ENCODE data around the gene CREB3.
A peak's percentile ranks its signal among the peaks of the same experiment; 100 is the strongest.

CREB3 gene

DNA sequence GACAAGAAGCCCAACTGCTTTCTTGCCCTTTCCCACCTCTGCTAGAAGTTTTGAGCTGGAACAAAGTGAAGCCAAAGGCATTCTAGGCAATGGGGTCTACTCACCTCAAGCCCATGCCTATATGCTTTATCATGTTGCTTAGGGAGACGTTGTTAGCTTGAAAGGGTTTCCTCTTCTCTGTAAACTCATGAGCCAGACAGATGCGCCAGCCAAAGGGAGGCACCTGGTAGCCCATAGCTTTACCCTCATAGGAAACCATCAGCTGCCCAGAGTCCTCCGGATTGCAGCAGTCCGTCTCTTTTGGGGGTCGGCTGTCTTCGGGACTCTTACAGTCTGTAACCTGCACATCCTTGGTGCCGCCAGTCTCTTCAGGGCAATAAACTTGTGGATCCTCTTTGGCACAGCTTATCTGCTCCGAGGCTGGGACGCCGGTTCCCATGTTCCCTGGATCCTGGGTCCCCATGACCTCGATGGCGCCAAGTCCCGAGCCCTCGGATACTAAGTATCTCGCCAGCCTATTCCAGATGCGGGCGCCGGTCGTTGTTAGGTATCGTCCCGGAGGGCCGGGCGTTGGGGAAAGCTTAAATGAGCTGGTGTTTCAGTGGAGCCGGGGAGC, 15.9 kb downstream of the CREB3 start:
- DNase-seq (ENCODE audit: low read depth in 4 of 4, low spot score in 1 of 4), result no peak

GRCh38 chr9:35748858-35749514, 16.5 kb downstream of the CREB3 start, which contains the start of the genes GBA2 and RGP1:
Gene GBA2 (minus strand): TSS chr9:35749228. CDS start chr9:35748704, 524 bp downstream.
Gene RGP1 (plus strand): TSS chr9:35749287. CDS start chr9:35749756, 469 bp downstream.
- peak; percentile 40 to 70 (median 48) for DNase-seq (ENCODE audit: low read depth in 4 of 4, low spot score in 1 of 4)

- peak in 1 of 4 experiments; percentile 20 for DNase-seq (ENCODE audit: low read depth in 4 of 4, low spot score in 1 of 4)
These were observed 17.2 kb downstream of the CREB3 start for GRCh38 chr9:35749515-35750255.

DNA sequence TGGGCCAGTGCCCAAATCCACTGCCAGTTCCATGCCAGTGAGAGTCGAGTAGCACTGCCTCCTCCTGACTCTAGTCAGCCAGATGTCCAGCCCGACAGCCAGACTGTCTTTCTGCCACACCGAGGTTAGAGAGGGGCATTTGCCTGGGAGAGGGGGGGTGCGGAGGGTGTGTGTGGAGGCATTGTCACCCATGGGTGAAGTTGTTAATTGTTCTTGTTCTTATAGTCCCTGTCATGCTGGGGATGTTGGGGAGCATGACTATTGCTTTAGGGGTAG, 17.7 kb downstream of the CREB3 start:
- no peak for DNase-seq (ENCODE audit: low read depth in 4 of 4, low spot score in 1 of 4)

- DNase-seq (ENCODE audit: low read depth in 4 of 4, low spot score in 1 of 4), result no peak
These were observed 21.0 kb downstream of the CREB3 start for GRCh38 chr9:35753466-35753865.

GRCh38 chr9:35754264-35754663, 21.8 kb downstream of the CREB3 start, which contains the start of gene MSMP:
Gene MSMP (minus strand): TSS chr9:35754276. CDS start chr9:35754129, 147 bp downstream.
- no peak for DNase-seq (ENCODE audit: low read depth in 4 of 4, low spot score in 1 of 4)

DNA sequence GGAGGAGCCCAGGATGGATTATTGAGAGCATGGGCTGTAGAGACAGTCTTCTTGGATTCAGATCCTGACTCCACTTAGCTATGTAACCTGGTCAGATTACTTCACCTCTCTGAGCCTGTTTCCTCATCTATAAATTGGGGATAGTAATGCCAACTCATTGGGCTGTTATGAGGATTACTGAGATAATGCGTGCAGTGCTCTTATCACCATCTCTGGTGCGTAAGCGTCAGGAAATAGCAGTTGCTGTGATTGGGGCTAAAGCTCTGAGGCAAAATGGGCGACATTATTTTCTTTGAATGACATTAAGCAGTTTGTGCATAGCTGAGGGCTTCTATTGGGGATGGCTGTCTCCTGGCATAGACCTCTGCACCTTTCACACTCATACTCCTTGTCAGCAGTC, 22.6 kb downstream of the CREB3 start:
- DNase-seq (ENCODE audit: low read depth in 4 of 4, low spot score in 1 of 4), result no peak

GRCh38 chr9:35756275-35757225, 24.1 kb downstream of the CREB3 start:
- peak; percentile 53 to 86 (median 68) for DNase-seq (ENCODE audit: low read depth in 4 of 4, low spot score in 1 of 4)

- DNase-seq (ENCODE audit: low read depth in 4 of 4, low spot score in 1 of 4), result no peak
These were observed 24.9 kb downstream of the CREB3 start for GRCh38 chr9:35757226-35757891.

DNA sequence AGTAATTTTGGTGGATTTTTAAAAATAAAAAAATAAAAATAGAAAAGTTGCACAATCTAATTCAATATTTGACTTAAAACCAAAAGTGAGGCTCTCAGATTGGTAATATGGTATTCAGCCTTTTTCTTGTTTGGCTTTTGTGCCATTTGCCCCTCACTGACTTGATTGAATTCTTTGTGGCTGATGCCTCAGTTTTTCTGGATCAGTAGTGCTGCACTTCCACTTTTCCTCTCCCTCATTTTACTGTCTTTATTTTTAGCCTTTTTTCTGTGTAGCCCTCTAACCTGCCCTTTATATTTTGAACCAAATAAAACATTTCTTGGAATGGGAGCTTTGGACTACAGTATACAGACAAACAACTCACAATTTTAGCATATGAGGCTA, 25.4 kb downstream of the CREB3 start:
- no peak for DNase-seq (ENCODE audit: low read depth in 4 of 4, low spot score in 1 of 4)

DNA sequence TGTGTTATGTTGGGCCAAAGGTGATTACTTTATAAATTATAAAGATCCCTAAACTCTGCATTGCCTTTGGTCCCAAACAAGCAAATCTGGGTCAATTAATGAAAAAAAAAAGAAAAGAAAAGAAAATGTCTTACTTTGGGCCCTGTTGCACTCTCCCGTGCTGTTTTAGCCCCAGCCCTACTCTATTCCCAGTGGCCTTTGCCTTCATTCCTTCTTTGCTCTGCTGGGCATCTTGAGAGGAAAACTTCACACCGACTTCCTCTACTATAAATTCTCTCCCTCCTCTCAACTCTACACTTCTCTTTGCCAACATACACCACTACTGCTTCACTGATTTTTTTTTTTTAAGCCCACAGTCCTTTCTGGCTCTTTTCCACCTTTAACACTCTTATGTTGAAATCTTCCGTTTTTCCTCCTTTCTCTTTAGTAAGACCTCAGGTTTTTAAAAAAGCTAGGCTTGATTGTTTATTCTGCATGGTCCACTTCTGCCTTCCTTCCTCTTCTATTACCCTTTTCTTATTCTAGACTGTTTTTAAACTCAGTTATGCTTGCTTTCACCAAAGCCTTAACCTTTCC, 26.1 kb downstream of the CREB3 start:
- no peak for DNase-seq (ENCODE audit: low read depth in 4 of 4, low spot score in 1 of 4)

GRCh38 chr9:35759795-35760194, 27.3 kb downstream of the CREB3 start:
- no peak for DNase-seq (ENCODE audit: low read depth in 4 of 4, low spot score in 1 of 4)

DNA sequence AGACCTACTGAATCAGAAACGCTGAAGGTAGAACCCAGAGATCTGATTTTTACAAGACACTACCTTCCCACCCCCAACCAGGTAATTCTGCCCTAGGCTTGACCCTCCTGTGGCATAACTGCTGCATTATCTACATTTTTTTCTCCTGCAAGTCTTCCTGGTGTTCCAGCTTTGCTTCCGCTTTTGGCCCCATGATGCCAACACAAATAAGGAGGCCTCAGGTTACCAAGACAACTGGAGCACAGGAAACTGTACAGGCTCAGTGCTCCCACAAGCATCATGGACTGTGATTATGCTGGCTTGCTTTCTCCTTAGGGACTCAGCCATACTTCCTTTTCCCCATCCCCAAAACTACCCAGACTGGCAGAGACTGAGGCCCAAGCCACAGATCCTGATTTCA, 28.2 kb downstream of the CREB3 start:
- no peak for DNase-seq (ENCODE audit: low read depth in 4 of 4, low spot score in 1 of 4)

DNA sequence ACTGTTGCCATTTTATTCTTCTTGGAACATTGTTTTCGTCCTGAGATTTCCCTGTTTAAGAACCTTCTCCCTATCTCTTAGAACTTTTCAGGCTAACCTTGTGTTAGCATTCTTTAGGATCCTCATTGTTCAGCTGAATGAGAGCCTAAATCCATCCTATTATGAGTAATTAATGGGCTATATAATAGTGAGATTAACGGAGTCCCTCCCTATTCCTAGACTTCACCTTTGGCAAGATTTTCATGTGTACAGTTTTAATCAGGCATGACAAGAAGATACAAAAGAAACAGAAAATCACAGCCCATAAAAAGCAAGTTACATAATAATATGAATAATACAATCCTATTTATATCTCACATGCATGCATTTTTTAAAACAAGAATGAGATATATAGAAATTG, 30.7 kb downstream of the CREB3 start:
- no peak for DNase-seq (ENCODE audit: low read depth in 4 of 4, low spot score in 1 of 4)

DNA sequence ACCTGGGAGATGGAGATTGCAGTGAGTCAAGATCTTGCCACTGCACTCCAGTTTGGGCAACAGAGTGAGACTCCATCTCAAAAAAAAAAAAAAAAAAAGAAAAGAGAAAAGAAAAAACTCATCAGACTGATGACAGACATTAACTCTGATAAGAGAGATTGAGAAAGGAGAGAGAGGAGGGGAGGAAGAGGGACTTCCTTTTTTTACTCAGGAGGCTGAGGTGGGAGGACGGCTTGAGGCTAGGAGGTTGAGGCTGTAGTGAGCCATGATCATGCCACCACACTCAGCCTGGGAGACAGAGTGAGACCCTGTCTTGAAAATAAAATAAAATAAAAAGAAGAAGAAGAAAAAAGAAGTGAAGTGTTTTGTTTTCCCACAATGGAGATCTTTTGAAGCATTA, 31.3 kb downstream of the CREB3 start:
- no peak for DNase-seq (ENCODE audit: low read depth in 4 of 4, low spot score in 1 of 4)

DNA sequence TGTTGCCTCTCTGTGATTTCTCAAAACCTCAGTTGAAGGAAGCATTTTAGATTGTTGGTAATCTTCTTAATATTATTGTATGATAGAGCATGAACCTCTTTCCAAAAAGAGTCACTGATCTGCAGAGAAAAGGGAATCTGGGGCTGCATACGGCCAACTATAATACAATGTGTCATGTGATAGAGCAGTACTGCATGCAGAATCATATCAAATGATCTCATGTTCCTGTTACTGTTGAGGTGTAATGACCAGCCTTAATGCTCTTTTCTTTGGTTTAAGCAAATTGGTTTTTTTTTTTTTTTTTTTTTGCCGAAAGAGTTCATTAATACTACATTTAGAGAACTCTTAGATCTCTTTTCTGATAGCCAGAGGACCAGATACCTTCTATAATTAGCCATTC, 34.5 kb downstream of the CREB3 start:
- DNase-seq (ENCODE audit: low read depth in 4 of 4, low spot score in 1 of 4), result no peak

DNA sequence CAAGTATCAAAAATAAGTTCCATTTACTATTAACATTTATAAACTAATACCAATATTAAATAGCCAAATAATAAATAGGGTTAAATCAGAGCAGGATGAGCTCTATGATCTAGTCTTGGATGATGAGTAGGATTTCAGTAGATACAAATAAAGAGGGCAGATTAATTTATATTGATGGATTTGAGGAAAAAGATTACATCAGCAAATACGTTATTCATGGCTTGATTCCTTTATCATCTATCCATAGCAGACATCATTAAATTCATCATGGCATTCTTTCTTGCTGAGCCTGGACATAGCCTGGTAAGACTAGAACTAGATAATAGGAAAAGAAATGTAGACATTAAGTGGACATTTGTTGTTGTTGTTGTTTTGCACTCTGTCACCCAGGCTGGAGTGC, 35.0 kb downstream of the CREB3 start:
- DNase-seq (ENCODE audit: low read depth in 4 of 4, low spot score in 1 of 4), result no peak

GRCh38 chr9:35769763-35770162, 37.3 kb downstream of the CREB3 start:
- DNase-seq (ENCODE audit: low read depth in 4 of 4, low spot score in 1 of 4), result no peak

- no peak for DNase-seq (ENCODE audit: low read depth in 4 of 4, low spot score in 1 of 4)
These were observed 38.6 kb downstream of the CREB3 start for GRCh38 chr9:35771075-35771433.

DNA sequence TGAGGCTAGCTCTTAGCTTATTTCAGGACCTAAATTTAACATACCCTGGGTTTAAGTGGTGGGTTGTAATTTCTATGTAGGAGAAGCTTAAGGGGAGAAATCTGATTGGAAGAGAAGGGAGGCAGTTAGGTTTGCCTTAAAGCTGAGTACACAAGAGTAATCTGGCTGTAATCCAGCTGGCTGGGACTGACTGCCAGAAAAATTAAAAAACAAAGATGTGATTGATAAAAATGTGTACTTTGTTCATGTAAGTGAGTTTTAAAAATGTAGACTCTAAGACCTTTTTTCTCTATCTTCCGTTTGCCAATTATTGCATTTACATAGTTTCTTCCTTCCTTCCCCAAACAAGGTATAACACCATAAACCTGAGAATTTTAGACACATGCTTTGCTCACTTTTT, 39.1 kb downstream of the CREB3 start:
- no peak for DNase-seq (ENCODE audit: low read depth in 4 of 4, low spot score in 1 of 4)

All from stimulated activated CD4-positive, alpha-beta T cell treated with anti-CD3 and anti-CD28 coated beads, Interleukin-1b, Interleukin-23, amount 100 ng/mL, for 24 hours (primary cell).